HG03095 (cell line): ENCODE results near the gene MED25.

ENCODE experiments used
- ATAC-seq: cut with Tn5 transposase; IDR thresholded peaks from one replicate; pipeline ENCODE4 v1.9.1; 2021; ENCODE audit warnings: moderate library complexity; ENCODE audit not compliant: unreplicated experiment

The MED25 gene

GRCh38 chr19:49817964-49818648 lies at the start of gene MED25:
TSS of gene MED25 (plus strand) at chr19:49818289. CDS start at chr19:49818342, 53 bp downstream.
- peak; percentile 53 for ATAC-seq

DNA sequence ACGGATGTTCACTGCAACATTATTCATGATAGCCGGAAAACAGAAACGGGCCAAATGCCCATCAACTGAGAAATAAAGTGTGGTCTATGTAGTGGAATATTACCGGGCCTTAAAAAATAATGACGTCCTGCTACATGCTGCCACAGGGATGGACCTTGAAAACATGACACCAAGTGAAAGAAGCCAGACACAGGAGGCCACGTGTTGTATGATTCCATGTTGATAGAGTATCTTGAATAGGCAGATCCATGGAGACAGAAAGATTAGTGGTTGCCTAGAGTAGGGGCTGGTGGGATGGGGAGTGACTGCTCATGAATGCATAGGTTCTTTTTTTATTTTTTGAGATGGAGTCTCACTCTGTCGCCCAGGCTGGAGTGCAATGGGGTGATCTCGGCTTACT lies 47.6 kb upstream of the MED25 start:
- no peak for ATAC-seq

DNA sequence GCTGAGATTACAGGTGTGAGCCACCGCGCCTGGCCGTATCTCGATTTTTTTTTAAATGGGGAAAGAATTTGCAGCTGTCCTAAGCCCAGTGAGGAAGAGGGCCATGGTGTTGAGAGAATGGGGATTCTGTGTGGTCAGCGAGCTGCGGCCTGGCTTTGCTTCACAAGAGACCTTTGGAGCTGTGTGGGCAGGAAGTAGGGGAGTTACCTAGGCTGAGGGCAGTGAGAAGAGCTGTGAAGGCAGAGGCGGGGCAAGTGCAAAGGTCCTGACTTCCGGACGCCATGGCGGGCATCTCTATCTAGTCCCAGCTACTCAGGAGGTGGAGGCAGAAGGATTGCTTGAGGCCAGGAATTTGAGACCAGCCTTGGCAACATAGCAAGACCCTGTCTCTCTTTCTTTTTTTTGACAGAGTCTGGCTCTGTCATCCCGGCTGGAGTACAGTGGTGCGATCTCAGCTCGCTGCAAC lies 46.4 kb upstream of the MED25 start:
- ATAC-seq: no peak

GRCh38 chr19:49772850-49773432 lies 45.1 kb upstream of the MED25 start:
- ATAC-seq: no peak

DNA sequence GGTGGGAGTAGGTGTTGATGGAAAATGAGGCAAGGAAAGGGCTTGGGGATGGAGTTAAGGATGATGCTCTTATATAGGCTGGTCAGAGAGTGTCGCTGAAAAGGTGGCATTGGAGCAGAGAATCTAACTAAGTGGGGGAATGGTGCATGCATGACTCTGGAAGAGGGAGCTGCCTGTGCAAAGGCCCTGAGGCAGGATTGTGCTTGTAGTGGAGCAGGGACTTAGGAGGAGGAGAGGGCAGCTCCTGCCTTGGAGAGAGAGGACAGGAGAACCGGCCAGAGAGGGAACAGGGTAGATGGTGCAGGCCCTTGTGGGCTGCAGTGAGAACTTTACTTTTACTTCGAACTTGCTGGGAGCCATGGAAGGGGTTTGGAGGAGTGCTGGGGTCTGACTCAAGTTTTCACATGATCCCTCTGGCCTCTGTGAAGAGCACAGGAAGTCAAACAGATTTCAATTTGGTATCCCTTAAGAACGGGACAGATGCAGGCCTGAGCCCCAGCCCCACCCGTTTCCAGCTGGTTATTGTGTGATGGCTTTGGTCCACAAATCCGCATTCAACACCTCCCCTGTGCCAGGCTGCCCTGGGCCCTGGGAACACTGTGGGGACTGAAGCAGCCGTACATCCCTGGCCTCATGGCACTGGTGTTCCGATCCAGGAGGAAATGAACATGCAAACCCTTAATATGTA lies 44.3 kb upstream of the MED25 start:
- no peak for ATAC-seq

DNA sequence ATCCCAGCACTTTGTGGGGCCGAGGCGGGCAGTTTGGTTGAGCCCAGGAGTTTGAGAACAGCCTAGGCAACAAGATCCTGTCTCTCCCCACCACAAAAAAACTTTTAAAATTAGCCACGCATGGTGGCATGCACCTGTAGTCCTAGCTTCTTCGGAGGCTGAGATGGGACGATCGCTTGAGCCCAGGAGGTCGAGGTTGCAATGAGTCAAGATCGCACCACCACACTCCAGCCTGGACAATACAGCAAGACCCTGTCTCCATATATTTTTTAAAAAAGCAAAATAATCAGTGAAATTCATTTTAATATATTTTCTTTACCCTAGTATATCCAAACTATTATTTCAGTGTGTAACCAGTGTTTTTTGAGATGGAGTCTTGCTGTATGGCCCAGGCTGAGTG lies 43.1 kb upstream of the MED25 start:
- no peak for ATAC-seq

- no peak for ATAC-seq
Measured at GRCh38 chr19:49775742-49776370, 42.2 kb upstream of the MED25 start.

GRCh38 chr19:49776371-49776764 lies 41.7 kb upstream of the MED25 start:
- ATAC-seq: no peak

DNA sequence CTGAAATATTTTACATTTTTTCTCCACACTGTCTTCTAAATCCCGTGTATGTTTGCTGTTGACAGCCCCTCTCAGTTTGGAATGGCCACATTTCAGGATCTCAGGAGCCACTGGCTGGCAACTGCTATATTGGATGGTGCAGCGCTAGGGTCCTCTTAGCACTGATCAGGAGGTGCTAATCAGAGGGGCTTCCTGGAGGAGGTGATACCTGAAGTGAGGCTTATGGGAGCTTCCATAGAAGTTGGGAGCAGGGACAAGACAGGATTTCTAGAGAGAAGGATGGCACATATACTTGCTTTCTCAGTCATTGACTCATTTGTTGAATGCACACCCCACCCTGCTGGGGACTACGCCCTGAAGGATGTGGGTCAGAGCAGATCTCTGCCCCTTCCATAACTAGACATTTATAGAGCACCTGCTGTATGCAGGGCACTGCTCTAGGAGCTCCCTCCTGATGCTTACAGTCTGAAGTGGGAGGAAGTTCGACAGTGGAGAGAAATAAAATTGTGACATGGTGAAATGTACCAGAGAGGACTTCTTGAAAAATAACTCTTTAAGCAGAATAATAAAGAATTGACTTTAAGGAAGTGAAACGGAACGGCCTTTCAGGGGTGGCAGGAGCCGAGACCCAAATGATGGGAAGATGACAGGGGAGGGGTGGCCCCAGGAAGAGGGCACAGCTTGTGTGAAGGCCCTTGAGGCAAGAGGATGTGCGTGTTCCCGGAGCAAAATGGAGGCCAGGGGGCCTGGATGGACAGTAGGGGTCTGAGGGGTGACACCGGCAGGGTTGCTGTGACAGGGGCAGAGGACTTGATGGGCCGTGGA lies 38.1 kb upstream of the MED25 start:
- ATAC-seq: no peak

DNA sequence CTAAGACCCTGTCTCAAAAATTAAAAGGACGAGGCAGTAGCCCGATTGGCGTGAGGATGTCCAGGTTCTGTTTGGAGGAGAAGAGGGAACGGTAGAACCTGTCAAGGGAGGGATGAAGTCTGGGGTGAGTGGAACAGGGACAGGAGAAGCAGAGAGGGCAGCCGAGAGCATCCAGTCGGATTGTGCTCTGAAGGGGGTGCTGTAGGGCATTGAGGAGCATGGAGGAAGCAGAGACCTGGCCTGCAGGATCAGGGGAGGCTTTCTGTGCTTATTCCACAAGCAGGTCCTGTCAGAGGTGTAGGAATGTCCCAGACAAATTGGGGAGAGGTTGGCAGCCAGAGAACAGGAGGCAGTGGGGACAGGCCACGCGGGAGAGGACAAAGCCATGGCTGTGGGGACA lies 37.2 kb upstream of the MED25 start:
- ATAC-seq: no peak

- no peak for ATAC-seq
Measured at GRCh38 chr19:49781394-49781793, 36.7 kb upstream of the MED25 start.

GRCh38 chr19:49782515-49782914 lies 35.6 kb upstream of the MED25 start:
- ATAC-seq: no peak

GRCh38 chr19:49786376-49786820 lies 31.7 kb upstream of the MED25 start:
- ATAC-seq: no peak

GRCh38 chr19:49787746-49788145 lies 30.3 kb upstream of the MED25 start:
- ATAC-seq: no peak

GRCh38 chr19:49788857-49789256 lies 29.2 kb upstream of the MED25 start:
- ATAC-seq: no peak

- ATAC-seq: no peak
Measured at GRCh38 chr19:49790866-49791265, 27.2 kb upstream of the MED25 start.

GRCh38 chr19:49791776-49792445 lies 26.2 kb upstream of the MED25 start:
- no peak for ATAC-seq

DNA sequence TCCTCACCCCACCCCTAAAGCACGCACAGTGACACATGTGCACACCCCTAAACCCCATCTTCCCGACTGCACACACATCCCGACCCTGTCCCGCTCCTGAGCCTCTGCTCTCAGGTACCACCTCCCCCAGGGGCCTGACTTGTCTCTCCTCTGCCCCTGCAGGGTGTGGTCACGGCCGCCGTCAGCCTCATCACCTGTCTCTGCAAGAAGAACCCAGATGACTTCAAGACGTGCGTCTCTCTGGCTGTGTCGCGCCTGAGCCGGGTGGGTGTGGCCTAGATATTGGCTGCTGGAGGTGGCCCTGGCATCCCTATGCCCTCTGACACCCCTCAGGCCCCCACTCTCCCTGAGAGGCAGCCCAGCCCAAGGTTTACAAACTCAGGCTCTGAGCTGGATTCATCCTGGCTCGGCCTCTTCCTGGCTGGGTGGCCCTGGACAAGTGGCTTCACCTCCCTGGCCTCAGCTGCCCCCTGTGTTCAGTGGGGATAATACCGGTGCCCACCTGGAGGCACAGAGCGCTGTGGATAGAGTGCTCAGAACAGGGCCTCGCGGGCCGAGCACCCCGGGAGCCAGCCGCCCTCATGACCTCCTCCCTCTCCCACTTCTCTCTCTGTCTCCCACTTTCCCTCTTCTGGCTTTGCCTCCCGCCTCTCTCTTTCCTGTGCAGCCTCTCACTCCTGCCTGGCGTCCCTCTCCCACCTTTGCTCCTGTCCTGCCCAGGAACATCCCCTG lies 25.1 kb upstream of the MED25 start:
- ATAC-seq: no peak

GRCh38 chr19:49793561-49793840 lies 24.6 kb upstream of the MED25 start:
- no peak for ATAC-seq

- ATAC-seq: no peak
Measured at GRCh38 chr19:49795615-49796014, 22.5 kb upstream of the MED25 start.
